ENCODE results near the gene IL19. TPM values are rescaled to one million over a fixed set of nuclear protein-coding genes. Genes with fewer than 3 reads are reported as not detected.
A peak's percentile ranks its signal among the peaks of the same experiment; 100 is the strongest.
"Not testable (repeated sequence)": the region's sequence is repeated elsewhere in the genome, so short reads cannot be mapped to it uniquely, and the experiment has no call there.

The IL19 gene
- total and polyA plus RNA-seq, 3 experiments from 2014 or later: not detected

- H3K27ac ChIP-seq (ENCODE audit: low read depth, low read length); POLR2A ChIA-PET; H3K9me3 ChIP-seq (ENCODE audit: low read length); H3K4me3 ChIP-seq (ENCODE audit: low read length); H3K4me3 Mint-ChIP-seq; H3K27ac Mint-ChIP-seq; H3K27me3 ChIP-seq (ENCODE audit: insufficient read depth, low read length, poor library complexity, severe bottlenecking); DNase-seq; H3K36me3 ChIP-seq (ENCODE audit: insufficient read depth, low read length); H3K27me3 Mint-ChIP-seq; H3K36me3 Mint-ChIP-seq; CTCF ChIA-PET; H3K9me3 Mint-ChIP-seq: not testable (repeated sequence)
- H3K4me1 ChIP-seq (ENCODE audit: insufficient read depth, low read length): peaks cover 18% of the 10 kb centered on the region
- peaks cover 28 to 34% (median 31%) of the 10 kb centered on the region in 3 donors for H3K4me1 Mint-ChIP-seq
Measured at GRCh38 chr1:206778911-206779310, 8.3 kb downstream of the IL19 start.

GRCh38 chr1:206779638-206780037 is 9.1 kb downstream of the IL19 start:
- H3K36me3 Mint-ChIP-seq: no peaks in the 10 kb centered on the region
- H3K27ac ChIP-seq (ENCODE audit: low read depth, low read length): no peak overlapping the region
- no peak overlapping the region for H3K4me3 ChIP-seq (ENCODE audit: low read length)
- no peak overlapping the region for H3K27ac Mint-ChIP-seq
- no peak for DNase-seq
- ChIA-PET CTCF (no interaction called here), POLR2A (no interaction called here)
- H3K4me1 Mint-ChIP-seq: peaks cover 29 to 36% (median 32%) of the 10 kb centered on the region in 3 donors
- H3K4me3 Mint-ChIP-seq: no peak overlapping the region
- H3K9me3 ChIP-seq (ENCODE audit: low read length): no peaks in the 10 kb centered on the region
- H3K36me3 ChIP-seq (ENCODE audit: insufficient read depth, low read length): no peaks in the 10 kb centered on the region
- no peaks in the 10 kb centered on the region for H3K27me3 Mint-ChIP-seq
- H3K9me3 Mint-ChIP-seq: no peaks in the 10 kb centered on the region
- peaks cover 25% of the 10 kb centered on the region for H3K4me1 ChIP-seq (ENCODE audit: insufficient read depth, low read length)
- no peaks in the 10 kb centered on the region for H3K27me3 ChIP-seq (ENCODE audit: insufficient read depth, low read length, poor library complexity, severe bottlenecking)

DNA sequence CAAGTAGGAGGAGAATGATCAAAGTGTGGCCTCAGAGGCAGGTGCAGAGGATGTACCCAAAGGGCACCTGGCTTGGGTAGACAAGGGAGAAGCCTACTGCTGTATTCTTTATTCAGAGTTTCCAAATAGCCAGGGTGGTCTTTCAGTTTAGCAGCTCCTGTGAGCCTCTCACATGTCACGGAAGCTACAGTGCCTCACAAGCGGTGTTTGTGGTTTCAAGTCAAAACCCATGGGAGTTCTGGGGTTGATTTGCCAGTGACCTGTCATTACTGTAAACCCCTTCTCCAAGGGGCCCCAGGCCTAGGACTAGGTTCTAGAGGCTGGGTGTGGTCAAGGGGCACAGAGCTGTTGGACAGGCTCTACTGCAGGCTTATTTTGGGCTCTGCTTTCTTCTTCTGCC is 11.9 kb downstream of the IL19 start:
- H3K27ac Mint-ChIP-seq: peak overlapping the region in 6 of 8 donors; percentile 7 to 64 (median 57)
- Histone ChIP-seq H3K4me3 (ENCODE audit: low read length) (no peak overlapping the region), H3K27ac (ENCODE audit: low read depth, low read length) (no peak overlapping the region), H3K36me3 (ENCODE audit: insufficient read depth, low read length) (no peaks in the 10 kb centered on the region), H3K9me3 (ENCODE audit: low read length) (no peaks in the 10 kb centered on the region), H3K4me1 (ENCODE audit: insufficient read depth, low read length) (peaks cover 47% of the 10 kb centered on the region), H3K27me3 (ENCODE audit: insufficient read depth, low read length, poor library complexity, severe bottlenecking) (no peaks in the 10 kb centered on the region)
- no peaks in the 10 kb centered on the region for H3K9me3 Mint-ChIP-seq
- H3K4me3 Mint-ChIP-seq: peak overlapping the region in 6 of 7 donors; percentile 6 to 54 (median 29)
- H3K4me1 Mint-ChIP-seq: peaks cover 55 to 58% (median 58%) of the 10 kb centered on the region in 3 donors
- no peaks in the 10 kb centered on the region for H3K36me3 Mint-ChIP-seq
- H3K27me3 Mint-ChIP-seq: no peaks in the 10 kb centered on the region
- DNase-seq: peak in 2 of 5 donors; percentile 27 to 63
- CTCF ChIA-PET: interaction anchor here (0.9 to 2.2 kb wide), 4 partner anchors 12 to 56 kb away, joined by 3 to 7 read pairs (median 3); partner anchors contain the start of gene IL19
- POLR2A ChIA-PET: interaction anchor here (1.5 kb wide), 1 partner anchor 12 kb away, joined by 3 read pairs; the partner anchor contains the start of gene IL19

DNA sequence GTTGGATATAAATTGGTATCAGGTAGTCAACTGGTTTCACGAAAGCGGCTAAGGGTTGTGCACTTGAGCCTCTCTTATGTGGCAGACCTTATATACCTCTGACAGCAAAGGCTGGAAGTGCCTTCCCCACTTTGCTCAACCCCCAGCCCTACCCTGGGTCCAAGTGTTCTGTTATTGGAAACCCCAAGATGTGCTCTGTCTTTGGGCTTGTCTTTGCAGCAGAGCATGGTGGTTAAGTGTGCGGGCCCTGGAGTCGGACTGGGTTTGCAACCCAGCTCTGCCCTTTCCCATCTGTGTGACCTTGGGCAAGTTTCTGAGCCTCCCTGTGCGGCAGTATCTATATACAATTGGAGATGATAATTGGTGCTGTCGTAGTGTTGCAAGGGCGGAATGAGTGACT is 12.9 kb downstream of the IL19 start:
- peaks cover 47% of the 10 kb centered on the region for H3K4me1 ChIP-seq (ENCODE audit: insufficient read depth, low read length)
- POLR2A ChIA-PET: interaction anchor here (0.7 to 1.5 kb wide), 2 partner anchors 12 to 13 kb away, joined by 3 read pairs; partner anchors contain the start of gene IL19

GRCh38 chr1:206784471-206784903 is 13.9 kb downstream of the IL19 start:
- peak; percentile 31 to 80 (median 33) for DNase-seq
- Histone ChIP-seq H3K36me3 (ENCODE audit: insufficient read depth, low read length) (no peaks in the 10 kb centered on the region), H3K27ac (ENCODE audit: low read depth, low read length) (no peak overlapping the region), H3K9me3 (ENCODE audit: low read length) (no peaks in the 10 kb centered on the region), H3K4me1 (ENCODE audit: insufficient read depth, low read length) (peaks cover 47% of the 10 kb centered on the region), H3K27me3 (ENCODE audit: insufficient read depth, low read length, poor library complexity, severe bottlenecking) (no peaks in the 10 kb centered on the region), H3K4me3 (ENCODE audit: low read length) (no peak overlapping the region)
- CTCF ChIA-PET: interaction anchor here (1.0 to 2.2 kb wide), 3 partner anchors 10 to 50 kb away, joined by 3 to 7 read pairs (median 5); no protein-coding TSS in a partner anchor
- H3K4me3 Mint-ChIP-seq: peak overlapping the region; percentile 1 to 79 (median 64)
- H3K36me3 Mint-ChIP-seq: no peaks in the 10 kb centered on the region
- peaks cover 61 to 66% (median 63%) of the 10 kb centered on the region in 3 donors for H3K4me1 Mint-ChIP-seq
- no peaks in the 10 kb centered on the region for H3K9me3 Mint-ChIP-seq
- peak overlapping the region; percentile 38 to 97 (median 90) for H3K27ac Mint-ChIP-seq
- no peaks in the 10 kb centered on the region for H3K27me3 Mint-ChIP-seq
- POLR2A ChIA-PET: interaction anchor here (1.1 kb wide), 1 partner anchor 18 kb away, joined by 4 read pairs; no protein-coding TSS in a partner anchor

More for the DNA sequence above, 12.9 kb downstream of the IL19 start:
- Mint-ChIP-seq H3K4me3 (no peak overlapping the region), H3K4me1 (peaks cover 61 to 63% (median 62%) of the 10 kb centered on the region in 3 donors), H3K36me3 (no peaks in the 10 kb centered on the region), H3K27me3 (no peaks in the 10 kb centered on the region), H3K9me3 (no peaks in the 10 kb centered on the region), H3K27ac (peak overlapping the region in 4 of 8 donors; percentile 43 to 95 (median 60))
- CTCF ChIA-PET: interaction anchor here (1.0 to 2.2 kb wide), 3 partner anchors 11 to 49 kb away, joined by 3 to 7 read pairs (median 5); no protein-coding TSS in a partner anchor
- Histone ChIP-seq H3K4me3 (ENCODE audit: low read length) (no peak overlapping the region), H3K9me3 (ENCODE audit: low read length) (no peaks in the 10 kb centered on the region), H3K36me3 (ENCODE audit: insufficient read depth, low read length) (no peaks in the 10 kb centered on the region), H3K27me3 (ENCODE audit: insufficient read depth, low read length, poor library complexity, severe bottlenecking) (no peaks in the 10 kb centered on the region), H3K27ac (ENCODE audit: low read depth, low read length) (no peak overlapping the region)
- no peak for DNase-seq

GRCh38 chr1:206785182-206785765 is 14.7 kb downstream of the IL19 start:
- Histone ChIP-seq H3K4me1 (ENCODE audit: insufficient read depth, low read length) (peaks cover 47% of the 10 kb centered on the region), H3K36me3 (ENCODE audit: insufficient read depth, low read length) (no peaks in the 10 kb centered on the region), H3K4me3 (ENCODE audit: low read length) (no peak overlapping the region), H3K9me3 (ENCODE audit: low read length) (no peaks in the 10 kb centered on the region), H3K27me3 (ENCODE audit: insufficient read depth, low read length, poor library complexity, severe bottlenecking) (no peaks in the 10 kb centered on the region), H3K27ac (ENCODE audit: low read depth, low read length) (no peak overlapping the region)
- H3K27me3 Mint-ChIP-seq: no peaks in the 10 kb centered on the region
- H3K27ac Mint-ChIP-seq: peak overlapping the region in 7 of 8 donors; percentile 61 to 95 (median 91)
- peak overlapping the region in 5 of 7 donors; percentile 15 to 79 (median 64) for H3K4me3 Mint-ChIP-seq
- no peaks in the 10 kb centered on the region for H3K9me3 Mint-ChIP-seq
- DNase-seq: no peak
- no peaks in the 10 kb centered on the region for H3K36me3 Mint-ChIP-seq
- POLR2A ChIA-PET: interaction anchor here (0.5 kb wide), 1 partner anchor 43 kb away, joined by 4 read pairs; no protein-coding TSS in a partner anchor
- CTCF ChIA-PET: interaction anchor here (1.0 kb wide), 1 partner anchor 13 kb away, joined by 5 read pairs; no protein-coding TSS in a partner anchor
- peaks cover 63 to 66% (median 64%) of the 10 kb centered on the region in 3 donors for H3K4me1 Mint-ChIP-seq

DNA sequence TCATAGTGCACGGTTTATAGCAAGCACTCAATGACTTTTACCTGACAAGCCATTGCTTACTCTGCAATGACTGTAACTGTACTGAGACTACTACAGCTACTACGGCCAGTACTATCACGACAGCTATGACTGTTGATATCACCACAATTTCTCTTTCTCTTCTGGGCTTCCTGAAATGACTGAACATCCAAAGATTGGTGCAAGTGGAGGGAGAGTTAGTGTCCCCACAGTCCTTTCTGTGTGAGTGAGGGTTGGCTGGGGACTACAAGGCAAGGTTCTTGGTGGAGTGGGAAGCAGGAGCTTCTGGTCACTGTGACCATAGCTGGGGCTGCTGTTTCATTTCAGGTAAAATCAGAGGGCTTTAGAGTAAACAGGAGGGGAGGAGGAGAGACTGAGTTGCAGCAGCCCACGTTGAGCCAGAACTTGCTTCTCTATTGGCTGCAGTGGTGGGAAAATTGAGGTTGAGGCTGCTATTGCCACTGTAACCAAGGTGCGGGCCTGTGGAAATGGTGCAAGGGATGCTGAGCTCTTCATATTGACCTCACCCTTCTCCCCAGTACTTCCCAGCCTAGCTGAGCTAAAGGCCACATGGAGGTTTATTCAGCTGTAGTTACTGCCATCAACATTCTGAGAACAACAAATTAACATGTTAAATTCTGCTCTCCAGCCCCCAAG is 15.8 kb downstream of the IL19 start:
- H3K36me3 ChIP-seq (ENCODE audit: insufficient read depth, low read length): no peaks in the 10 kb centered on the region
- no peaks in the 10 kb centered on the region for H3K9me3 ChIP-seq (ENCODE audit: low read length)
- peaks cover 55% of the 10 kb centered on the region for H3K4me1 ChIP-seq (ENCODE audit: insufficient read depth, low read length)
- H3K27ac Mint-ChIP-seq: peak overlapping the region in 6 of 8 donors; percentile 17 to 89 (median 29)
- POLR2A ChIA-PET: interaction anchor here (0.8 kb wide), 1 partner anchor 9 kb away, joined by 11 read pairs; no protein-coding TSS in a partner anchor
- no peaks in the 10 kb centered on the region for H3K27me3 ChIP-seq (ENCODE audit: insufficient read depth, low read length, poor library complexity, severe bottlenecking)
- no peaks in the 10 kb centered on the region for H3K36me3 Mint-ChIP-seq
- no peak for DNase-seq
- H3K9me3 Mint-ChIP-seq: no peaks in the 10 kb centered on the region
- peak overlapping the region in 5 of 7 donors; percentile 0 to 42 (median 13) for H3K4me3 Mint-ChIP-seq
- H3K27ac ChIP-seq (ENCODE audit: low read depth, low read length): no peak overlapping the region
- CTCF ChIA-PET: interaction anchor here (1.0 to 2.2 kb wide), 6 partner anchors 9 to 123 kb away, joined by 3 to 7 read pairs (median 4); partner anchors contain the start of gene IL19
- H3K27me3 Mint-ChIP-seq: no peaks in the 10 kb centered on the region
- no peak overlapping the region for H3K4me3 ChIP-seq (ENCODE audit: low read length)
- peaks cover 70 to 73% (median 73%) of the 10 kb centered on the region in 3 donors for H3K4me1 Mint-ChIP-seq

Measured in CD8-positive, alpha-beta memory T cell (primary cell).